Coronary artery (tissue), 2 donors: ENCODE results near the gene SCAP.
"Not testable (repeated sequence)": the region's sequence is repeated elsewhere in the genome, so short reads cannot be mapped to it uniquely, and the experiment has no call there.

ENCODE experiments used
- DNase-seq: peaks from one replicate; pipeline ENCODE4 v3.0.0-alpha.2; 2017; ENCODE audit warnings: low spot score
- H3K27ac ChIP-seq, 2 donors: fragments of 200-600 bp; sonication (generic); one replicate each; pipeline ENCODE4 v1.5.1; 2016 to 2019
- H3K4me3 ChIP-seq: fragments of 200-600 bp; sonication (generic); 2 replicates; pipeline ENCODE4 v1.5.1; 2016; ENCODE audit warnings: mild to moderate bottlenecking, moderate library complexity
- CTCF ChIP-seq: fragments of 200-600 bp; sonication (generic); IDR thresholded peaks from one replicate; pipeline ENCODE4 v1.5.1; 2019; ENCODE audit warnings: antibody characterized with exemption

SCAP gene

GRCh38 chr3:47464588-47464987 is 11.2 kb downstream of the SCAP start:
- no peak for TF ChIP-seq CTCF
- DNase-seq: no peak
- Histone ChIP-seq H3K27ac (no peak overlapping the region), H3K4me3 (no peak overlapping the region)

- not testable (repeated sequence) for H3K4me3 ChIP-seq, H3K27ac ChIP-seq, DNase-seq
These were observed 16.1 kb downstream of the SCAP start for GRCh38 chr3:47459534-47460085.

- Histone ChIP-seq H3K4me3 (no peak overlapping the region), H3K27ac (no peak overlapping the region)
- no peak for DNase-seq
- TF ChIP-seq CTCF: no peak
These were observed 18.8 kb downstream of the SCAP start for GRCh38 chr3:47456984-47457383.

GRCh38 chr3:47455806-47456452 is 19.8 kb downstream of the SCAP start:
- no peak for TF ChIP-seq CTCF
- H3K27ac ChIP-seq: no peak overlapping the region
- no peak overlapping the region for H3K4me3 ChIP-seq
- DNase-seq: no peak

GRCh38 chr3:47452453-47453215 is 23.1 kb downstream of the SCAP start:
- no peak for TF ChIP-seq CTCF
- no peak for DNase-seq
- Histone ChIP-seq H3K4me3 (no peak overlapping the region), H3K27ac (no peak overlapping the region)

GRCh38 chr3:47444103-47444502 is 31.6 kb downstream of the SCAP start:
- no peak overlapping the region for H3K4me3 ChIP-seq
- TF ChIP-seq CTCF: no peak
- peak overlapping the region; percentile 4 to 60 for H3K27ac ChIP-seq
- no peak for DNase-seq

- Histone ChIP-seq H3K4me3 (peak overlapping the region; percentile 12), H3K27ac (peak overlapping the region; percentile 60 to 70)
- no peak for TF ChIP-seq CTCF
- DNase-seq: no peak
These were observed 32.1 kb downstream of the SCAP start for GRCh38 chr3:47443611-47443995.
